Neural cell (in vitro differentiated cells): ENCODE results near the gene RUSF1. TPM values are rescaled to one million over a fixed set of nuclear protein-coding genes. Genes with fewer than 3 reads are reported as not detected.

ENCODE experiments used
- H2AFZ ChIP-seq: fragments of 200-600, 300-800 bp; sonication (generic), shearing (Covaris generic); 2 replicates; pipeline ENCODE4 v1.6.0; 2014; ENCODE audit warnings: low read depth, mild to moderate bottlenecking, antibody characterized with exemption, low read length, moderate library complexity
- H3F3A ChIP-seq: fragments of 200-600 bp; shearing (Covaris generic); 2 replicates; pipeline ENCODE4 v1.6.1; 2016; ENCODE audit warnings: mild to moderate bottlenecking, moderate library complexity, mixed read lengths, antibody characterized with exemption, low read length; ENCODE audit not compliant: insufficient read depth, poor library complexity, severe bottlenecking
- H3K27ac ChIP-seq: fragments of 200-600, 300-800 bp; sonication (generic), shearing (Covaris generic); 2 replicates; pipeline ENCODE4 v1.5.1; 2014; ENCODE audit warnings: mild to moderate bottlenecking, low read length, moderate library complexity
- H3K27me3 ChIP-seq: fragments of 300-800, 200-600 bp; sonication (generic), shearing (Covaris generic); 2 replicates; pipeline ENCODE4 v1.6.0; 2014; ENCODE audit warnings: mild to moderate bottlenecking, low read depth, low read length, moderate library complexity; ENCODE audit not compliant: insufficient read depth
- H3K36me3 ChIP-seq: fragments of 300-800, 200-600 bp; sonication (generic), shearing (Covaris generic); 2 replicates; pipeline ENCODE4 v1.5.1; 2014; ENCODE audit warnings: mild to moderate bottlenecking, antibody characterized with exemption, low read length, moderate library complexity; ENCODE audit not compliant: insufficient read depth
- H3K4me2 ChIP-seq: fragments of 300-800, 200-600 bp; sonication (generic), shearing (Covaris generic); 2 replicates; pipeline ENCODE4 v1.6.0; 2014; ENCODE audit warnings: mild to moderate bottlenecking, low read length
- H3K4me3 ChIP-seq: fragments of 300-800, 200-600 bp; sonication (generic), shearing (Covaris generic); 2 replicates; pipeline ENCODE4 v1.5.1; 2014; ENCODE audit warnings: mild to moderate bottlenecking, low read length, moderate library complexity
- H3K79me2 ChIP-seq: fragments of 200-600 bp; shearing (Covaris generic); replicated peaks from 2 replicates; pipeline ENCODE4 v1.6.0; 2014; ENCODE audit warnings: mild to moderate bottlenecking, low read length, moderate library complexity; ENCODE audit not compliant: insufficient read depth
- H3K9ac ChIP-seq: fragments of 300-800, 200-600 bp; sonication (generic), shearing (Covaris generic); 2 replicates; pipeline ENCODE4 v1.6.1; 2016; ENCODE audit warnings: mild to moderate bottlenecking, low read length, mixed read lengths
- H3K9me2 ChIP-seq: fragments of 200-600 bp; shearing (Covaris generic); 2 replicates; pipeline ENCODE4 v1.6.1; 2016; ENCODE audit warnings: mild to moderate bottlenecking, low read length, mixed read lengths; ENCODE audit not compliant: insufficient read depth
- H3K9me3 ChIP-seq: fragments of 200-600, 300-800 bp; sonication (generic), shearing (Covaris generic); 2 replicates; pipeline ENCODE4 v1.6.1; 2016; ENCODE audit warnings: mild to moderate bottlenecking, mixed run types, low read length, moderate library complexity, mixed read lengths
- H4K20me1 ChIP-seq: fragments of 200-600 bp; shearing (Covaris generic); 2 replicates; pipeline ENCODE4 v1.6.1; 2016; ENCODE audit warnings: mild to moderate bottlenecking, mixed run types; ENCODE audit not compliant: insufficient read depth
- EP300 ChIP-seq: fragments of 450-650 bp; conservative IDR thresholded peaks from 2 replicates; pipeline ENCODE4 v1.6.1; 2014; ENCODE audit warnings: antibody characterized with exemption, mild to moderate bottlenecking, moderate library complexity; ENCODE audit not compliant: poor library complexity, severe bottlenecking
- EZH2 ChIP-seq: fragments of 200-600, 300-800 bp; shearing (Covaris generic), sonication (generic); IDR thresholded peaks from 2 replicates; pipeline ENCODE4 v1.6.1; 2014; ENCODE audit warnings: antibody characterized with exemption, low read length, borderline replicate concordance, mild to moderate bottlenecking; ENCODE audit not compliant: insufficient read depth, poor library complexity, severe bottlenecking
- MXI1 ChIP-seq: fragments of 450-650 bp; conservative IDR thresholded peaks from 2 replicates; pipeline ENCODE4 v1.6.1; 2014; ENCODE audit warnings: antibody characterized with exemption, mild to moderate bottlenecking; ENCODE audit not compliant: poor library complexity, severe bottlenecking
- POLR2AphosphoS5 ChIP-seq: IDR thresholded peaks from 2 replicates; pipeline ENCODE4 v1.6.1; 2012
- RAD21 ChIP-seq: fragments of 450-650 bp; conservative IDR thresholded peaks from 2 replicates; pipeline ENCODE4 v1.6.1; 2014; ENCODE audit warnings: antibody characterized with exemption, mild to moderate bottlenecking, moderate library complexity
- SMC3 ChIP-seq: fragments of 450-650 bp; conservative IDR thresholded peaks from 2 replicates; pipeline ENCODE4 v1.6.1; 2014; ENCODE audit warnings: antibody characterized with exemption, mild to moderate bottlenecking, moderate library complexity; ENCODE audit not compliant: poor library complexity
- TAF1 ChIP-seq: IDR thresholded peaks from 2 replicates; pipeline ENCODE4 v1.6.1; 2012; ENCODE audit warnings: low read depth
- polyA plus RNA-seq: library from polyadenylated mRNA; depleted of rRNA; stranded (reverse); fragments of >200 nt; gene quantifications from 2 replicates; pipeline ENCODE4 v1.2.3, GENCODE V29; 2014
- TF ChIP-seq, protein P1 (sequence below): fragments of 450-650 bp; IDR thresholded peaks from 2 replicates; pipeline ENCODE4 v1.5.1; 2014; ENCODE audit warnings: antibody characterized with exemption, mild to moderate bottlenecking, moderate library complexity; ENCODE audit not compliant: poor library complexity, severe bottlenecking
- TF ChIP-seq, protein P2 (sequence below): IDR thresholded peaks from 2 replicates; pipeline ENCODE4 v1.6.1; 2012; ENCODE audit warnings: borderline replicate concordance

RUSF1 gene
- polyA plus RNA-seq, 1 donor from 2014 or later = 108 TPM

DNA sequence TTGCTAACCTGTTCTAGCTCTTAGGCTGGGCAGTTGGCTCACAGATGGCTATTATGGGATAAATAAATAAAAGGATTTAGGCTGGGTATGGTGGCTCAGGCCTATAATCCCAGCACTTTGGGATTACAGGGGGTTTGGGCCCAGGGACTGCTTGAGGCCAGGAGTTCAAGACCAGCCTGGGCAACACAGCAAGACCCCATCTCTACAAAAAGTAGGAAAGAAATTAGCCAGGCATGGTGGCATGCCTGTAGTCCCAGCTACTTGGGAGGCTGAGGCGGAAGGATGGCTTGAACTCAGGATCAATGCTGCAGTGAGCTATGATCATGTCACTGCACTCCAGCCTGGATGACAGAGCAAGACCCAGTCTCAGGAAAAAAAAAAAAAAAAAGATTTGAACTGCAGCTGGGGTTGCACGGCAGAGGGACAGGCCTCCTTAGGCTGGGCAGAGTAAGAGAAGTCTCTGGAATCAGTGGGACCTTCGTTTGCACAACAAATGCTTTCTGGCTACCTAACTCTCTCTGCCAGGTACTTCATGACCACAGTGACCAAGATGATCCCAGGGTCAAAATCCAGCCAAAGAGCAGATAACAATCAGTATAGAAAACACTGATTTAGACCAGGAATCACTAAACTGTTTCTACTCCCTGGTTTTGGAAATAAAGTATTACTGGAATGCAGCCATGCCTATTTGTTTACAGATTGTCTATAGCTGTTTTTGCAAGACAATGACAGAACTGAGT is 6.8 kb downstream of the RUSF1 start:
- Histone ChIP-seq H2AFZ (no peak overlapping the region), H3K27ac (no peak overlapping the region), H3K79me2 (no peaks in the 10 kb centered on the region), H3F3A (no peaks in the 10 kb centered on the region), H3K9me2 (no peaks in the 10 kb centered on the region), H3K36me3 (no peaks in the 10 kb centered on the region), H3K9ac (no peak overlapping the region), H3K27me3 (no peaks in the 10 kb centered on the region), H3K4me2 (no peak overlapping the region), H4K20me1 (no peaks in the 10 kb centered on the region), H3K9me3 (no peaks in the 10 kb centered on the region), H3K4me3 (no peak overlapping the region)
- TF ChIP-seq MXI1 (no peak), POLR2AphosphoS5 (no peak), EZH2 (no peak), RAD21 (no peak), SMC3 (no peak), TAF1 (no peak), EP300 (no peak)
- TF ChIP-seq, protein P1, sequence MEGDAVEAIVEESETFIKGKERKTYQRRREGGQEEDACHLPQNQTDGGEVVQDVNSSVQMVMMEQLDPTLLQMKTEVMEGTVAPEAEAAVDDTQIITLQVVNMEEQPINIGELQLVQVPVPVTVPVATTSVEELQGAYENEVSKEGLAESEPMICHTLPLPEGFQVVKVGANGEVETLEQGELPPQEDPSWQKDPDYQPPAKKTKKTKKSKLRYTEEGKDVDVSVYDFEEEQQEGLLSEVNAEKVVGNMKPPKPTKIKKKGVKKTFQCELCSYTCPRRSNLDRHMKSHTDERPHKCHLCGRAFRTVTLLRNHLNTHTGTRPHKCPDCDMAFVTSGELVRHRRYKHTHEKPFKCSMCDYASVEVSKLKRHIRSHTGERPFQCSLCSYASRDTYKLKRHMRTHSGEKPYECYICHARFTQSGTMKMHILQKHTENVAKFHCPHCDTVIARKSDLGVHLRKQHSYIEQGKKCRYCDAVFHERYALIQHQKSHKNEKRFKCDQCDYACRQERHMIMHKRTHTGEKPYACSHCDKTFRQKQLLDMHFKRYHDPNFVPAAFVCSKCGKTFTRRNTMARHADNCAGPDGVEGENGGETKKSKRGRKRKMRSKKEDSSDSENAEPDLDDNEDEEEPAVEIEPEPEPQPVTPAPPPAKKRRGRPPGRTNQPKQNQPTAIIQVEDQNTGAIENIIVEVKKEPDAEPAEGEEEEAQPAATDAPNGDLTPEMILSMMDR = no peak
- TF ChIP-seq, protein P2, sequence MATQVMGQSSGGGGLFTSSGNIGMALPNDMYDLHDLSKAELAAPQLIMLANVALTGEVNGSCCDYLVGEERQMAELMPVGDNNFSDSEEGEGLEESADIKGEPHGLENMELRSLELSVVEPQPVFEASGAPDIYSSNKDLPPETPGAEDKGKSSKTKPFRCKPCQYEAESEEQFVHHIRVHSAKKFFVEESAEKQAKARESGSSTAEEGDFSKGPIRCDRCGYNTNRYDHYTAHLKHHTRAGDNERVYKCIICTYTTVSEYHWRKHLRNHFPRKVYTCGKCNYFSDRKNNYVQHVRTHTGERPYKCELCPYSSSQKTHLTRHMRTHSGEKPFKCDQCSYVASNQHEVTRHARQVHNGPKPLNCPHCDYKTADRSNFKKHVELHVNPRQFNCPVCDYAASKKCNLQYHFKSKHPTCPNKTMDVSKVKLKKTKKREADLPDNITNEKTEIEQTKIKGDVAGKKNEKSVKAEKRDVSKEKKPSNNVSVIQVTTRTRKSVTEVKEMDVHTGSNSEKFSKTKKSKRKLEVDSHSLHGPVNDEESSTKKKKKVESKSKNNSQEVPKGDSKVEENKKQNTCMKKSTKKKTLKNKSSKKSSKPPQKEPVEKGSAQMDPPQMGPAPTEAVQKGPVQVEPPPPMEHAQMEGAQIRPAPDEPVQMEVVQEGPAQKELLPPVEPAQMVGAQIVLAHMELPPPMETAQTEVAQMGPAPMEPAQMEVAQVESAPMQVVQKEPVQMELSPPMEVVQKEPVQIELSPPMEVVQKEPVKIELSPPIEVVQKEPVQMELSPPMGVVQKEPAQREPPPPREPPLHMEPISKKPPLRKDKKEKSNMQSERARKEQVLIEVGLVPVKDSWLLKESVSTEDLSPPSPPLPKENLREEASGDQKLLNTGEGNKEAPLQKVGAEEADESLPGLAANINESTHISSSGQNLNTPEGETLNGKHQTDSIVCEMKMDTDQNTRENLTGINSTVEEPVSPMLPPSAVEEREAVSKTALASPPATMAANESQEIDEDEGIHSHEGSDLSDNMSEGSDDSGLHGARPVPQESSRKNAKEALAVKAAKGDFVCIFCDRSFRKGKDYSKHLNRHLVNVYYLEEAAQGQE = no peak

DNA sequence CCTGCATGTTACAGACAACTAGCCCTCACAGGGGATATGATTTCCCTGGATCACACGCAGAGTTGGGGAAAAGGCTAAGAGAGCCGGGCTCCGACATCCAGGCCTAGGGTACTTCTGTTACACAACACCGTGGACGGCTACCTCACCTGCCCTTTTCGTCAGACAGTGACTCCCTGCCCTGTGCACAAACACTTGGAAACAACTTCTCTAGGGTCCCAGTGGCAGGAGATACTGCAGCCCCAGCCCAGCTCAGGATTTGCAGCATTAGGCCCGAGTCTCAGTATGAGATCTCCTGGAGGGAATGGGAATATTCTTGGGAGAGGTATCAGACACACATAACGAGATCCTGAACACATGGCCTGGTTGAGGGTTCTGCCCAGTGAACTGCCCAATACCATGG is 8.3 kb downstream of the RUSF1 start:
- Histone ChIP-seq H3K4me3 (no peak overlapping the region), H3K9me2 (no peaks in the 10 kb centered on the region), H4K20me1 (no peaks in the 10 kb centered on the region), H3F3A (no peaks in the 10 kb centered on the region), H3K4me2 (no peak overlapping the region), H2AFZ (no peak overlapping the region), H3K36me3 (no peaks in the 10 kb centered on the region), H3K79me2 (no peaks in the 10 kb centered on the region), H3K27me3 (no peaks in the 10 kb centered on the region), H3K9ac (no peak overlapping the region), H3K9me3 (no peaks in the 10 kb centered on the region), H3K27ac (no peak overlapping the region)
- TF ChIP-seq, protein P2 = no peak
- TF ChIP-seq RAD21 (no peak), POLR2AphosphoS5 (no peak), EZH2 (no peak), TAF1 (no peak), SMC3 (no peak), MXI1 (no peak), EP300 (no peak)
- TF ChIP-seq, protein P1 = no peak
